Neural progenitor cell (in vitro differentiated cells): ENCODE measurements around the gene PRKCA. TPM values are rescaled to one million over a fixed set of nuclear protein-coding genes. Genes with fewer than 3 reads are reported as not detected.

ENCODE experiments used
- DNase-seq: peaks from one replicate; pipeline ENCODE4 v3.0.0-alpha.2; 2016; ENCODE audit warnings: low spot score
- H2AFZ ChIP-seq: fragments of 200-600 bp; sonication (generic); replicated peaks from 2 replicates; pipeline ENCODE4 v1.6.1; 2016; ENCODE audit warnings: antibody characterized with exemption
- H3F3A ChIP-seq: fragments of 200-600 bp; sonication (generic); 2 replicates; pipeline ENCODE4 v1.6.1; 2016; ENCODE audit warnings: antibody characterized with exemption, low read depth
- H3K27ac ChIP-seq: fragments of 200-600 bp; sonication (generic); 2 replicates; pipeline ENCODE4 v1.5.1; 2016; ENCODE audit warnings: mild to moderate bottlenecking
- H3K27me3 ChIP-seq: fragments of 200-600 bp; sonication (generic); 2 replicates; pipeline ENCODE4 v1.6.1; 2016; ENCODE audit warnings: mild to moderate bottlenecking, moderate library complexity
- H3K36me3 ChIP-seq: fragments of 200-600 bp; sonication (generic); 2 replicates; pipeline ENCODE4 v1.5.1; 2016
- H3K4me1 ChIP-seq: fragments of 200-600 bp; sonication (generic); 2 replicates; pipeline ENCODE4 v1.6.1; 2016; ENCODE audit warnings: mixed run types
- H3K4me2 ChIP-seq: fragments of 200-600 bp; sonication (generic); 2 replicates; pipeline ENCODE4 v1.6.1; 2016
- H3K4me3 ChIP-seq: fragments of 200-600 bp; sonication (generic); 2 replicates; pipeline ENCODE4 v1.5.1; 2016
- H3K79me2 ChIP-seq: fragments of 200-600 bp; sonication (generic); 2 replicates; pipeline ENCODE4 v1.6.1; 2016; ENCODE audit warnings: low read depth
- H3K9ac ChIP-seq: fragments of 200-600 bp; sonication (generic); 2 replicates; pipeline ENCODE4 v1.6.1; 2016
- H3K9me3 ChIP-seq: fragments of 200-600 bp; sonication (generic); 2 replicates; pipeline ENCODE4 v1.5.1; 2016; ENCODE audit warnings: low read depth
- H4K20me1 ChIP-seq: fragments of 200-600 bp; sonication (generic); 2 replicates; pipeline ENCODE4 v1.6.1; 2016; ENCODE audit warnings: low read depth
- H3K27ac Mint-ChIP-seq: 3 replicates; pipeline ENCODE4 v1.8.0; 2021; ENCODE audit warnings: mixed read lengths
- H3K27me3 Mint-ChIP-seq: 2 replicates; pipeline ENCODE4 v1.8.0; 2022; ENCODE audit warnings: low read depth, mild to moderate bottlenecking, inconsistent platforms, moderate library complexity, mixed read lengths; ENCODE audit not compliant: insufficient read depth
- H3K36me3 Mint-ChIP-seq: 3 replicates; pipeline ENCODE4 v1.8.0; 2021; ENCODE audit warnings: mixed read lengths
- H3K4me1 Mint-ChIP-seq: 3 replicates; pipeline ENCODE4 v1.8.0; 2021; ENCODE audit warnings: mixed read lengths
- H3K4me3 Mint-ChIP-seq: 3 replicates; pipeline ENCODE4 v1.8.0; 2021; ENCODE audit warnings: mild to moderate bottlenecking, moderate library complexity, mixed read lengths
- H3K9me3 Mint-ChIP-seq: 3 replicates; pipeline ENCODE4 v1.8.0; 2020; ENCODE audit warnings: mixed read lengths
- EZH2 ChIP-seq: fragments of 200-600 bp; sonication (generic); IDR thresholded peaks from 2 replicates; pipeline ENCODE4 v1.6.1; 2017; ENCODE audit warnings: antibody characterized with exemption, mild to moderate bottlenecking, moderate library complexity
- EZH2phosphoT487 ChIP-seq: fragments of 200-600 bp; sonication (generic); IDR thresholded peaks from 2 replicates; pipeline ENCODE4 v1.6.1; 2017; ENCODE audit warnings: antibody characterized with exemption
- total RNA-seq: library from RNA; depleted of rRNA; stranded (reverse); fragments of >200 nt; gene quantifications from 2 replicates; pipeline ENCODE4 v1.2.3, GENCODE V29; 2015; ENCODE audit warnings: low replicate concordance
- TF ChIP-seq, protein P1 (sequence below): fragments of 200-600 bp; sonication (generic); IDR thresholded peaks from 2 replicates; pipeline ENCODE4 v1.5.1; 2017; ENCODE audit warnings: antibody characterized with exemption, mild to moderate bottlenecking

The PRKCA gene
- total RNA-seq, 1 donor from 2014 or later: 2.1 TPM

DNA sequence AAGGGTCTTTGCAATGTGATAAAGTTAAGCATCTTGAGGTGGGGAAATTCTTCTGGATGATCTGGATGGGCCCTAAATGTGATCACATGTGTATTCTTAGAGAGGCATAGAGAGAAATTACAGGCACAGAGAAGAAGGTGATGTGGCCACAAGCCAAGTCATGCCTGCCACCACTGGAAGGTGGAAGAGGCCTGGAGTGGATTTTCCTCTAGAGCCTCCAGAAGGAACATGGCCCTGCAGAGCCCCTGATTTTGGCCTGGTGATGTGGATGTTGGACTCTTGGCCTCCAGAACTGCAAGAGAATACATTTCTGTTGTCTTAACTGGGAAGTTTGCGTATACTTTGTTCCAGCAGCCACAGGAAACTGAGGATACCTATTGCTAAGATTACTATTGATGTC, 375.6 kb downstream of the PRKCA start:
- Histone ChIP-seq H3K4me2 (no peak overlapping the region), H3K9me3 (no peaks in the 10 kb centered on the region), H3K27me3 (no peaks in the 10 kb centered on the region), H3K4me3 (no peak overlapping the region), H2AFZ (no peak overlapping the region), H3F3A (no peaks in the 10 kb centered on the region), H3K9ac (no peak overlapping the region), H3K4me1 (no peaks in the 10 kb centered on the region), H3K27ac (no peak overlapping the region), H4K20me1 (no peaks in the 10 kb centered on the region), H3K36me3 (no peaks in the 10 kb centered on the region), H3K79me2 (no peaks in the 10 kb centered on the region)
- no peak overlapping the region for H3K4me3 Mint-ChIP-seq
- DNase-seq: no peak
- H3K4me1 Mint-ChIP-seq: peaks cover 12% of the 10 kb centered on the region
- H3K27ac Mint-ChIP-seq: no peak overlapping the region
- peaks cover 3% of the 10 kb centered on the region for H3K9me3 Mint-ChIP-seq
- TF ChIP-seq EZH2phosphoT487: no peak
- TF ChIP-seq, protein P1, sequence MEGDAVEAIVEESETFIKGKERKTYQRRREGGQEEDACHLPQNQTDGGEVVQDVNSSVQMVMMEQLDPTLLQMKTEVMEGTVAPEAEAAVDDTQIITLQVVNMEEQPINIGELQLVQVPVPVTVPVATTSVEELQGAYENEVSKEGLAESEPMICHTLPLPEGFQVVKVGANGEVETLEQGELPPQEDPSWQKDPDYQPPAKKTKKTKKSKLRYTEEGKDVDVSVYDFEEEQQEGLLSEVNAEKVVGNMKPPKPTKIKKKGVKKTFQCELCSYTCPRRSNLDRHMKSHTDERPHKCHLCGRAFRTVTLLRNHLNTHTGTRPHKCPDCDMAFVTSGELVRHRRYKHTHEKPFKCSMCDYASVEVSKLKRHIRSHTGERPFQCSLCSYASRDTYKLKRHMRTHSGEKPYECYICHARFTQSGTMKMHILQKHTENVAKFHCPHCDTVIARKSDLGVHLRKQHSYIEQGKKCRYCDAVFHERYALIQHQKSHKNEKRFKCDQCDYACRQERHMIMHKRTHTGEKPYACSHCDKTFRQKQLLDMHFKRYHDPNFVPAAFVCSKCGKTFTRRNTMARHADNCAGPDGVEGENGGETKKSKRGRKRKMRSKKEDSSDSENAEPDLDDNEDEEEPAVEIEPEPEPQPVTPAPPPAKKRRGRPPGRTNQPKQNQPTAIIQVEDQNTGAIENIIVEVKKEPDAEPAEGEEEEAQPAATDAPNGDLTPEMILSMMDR: no peak
- TF ChIP-seq EZH2: no peak
- no peaks in the 10 kb centered on the region for H3K36me3 Mint-ChIP-seq
- H3K27me3 Mint-ChIP-seq: peaks cover 3% of the 10 kb centered on the region

DNA sequence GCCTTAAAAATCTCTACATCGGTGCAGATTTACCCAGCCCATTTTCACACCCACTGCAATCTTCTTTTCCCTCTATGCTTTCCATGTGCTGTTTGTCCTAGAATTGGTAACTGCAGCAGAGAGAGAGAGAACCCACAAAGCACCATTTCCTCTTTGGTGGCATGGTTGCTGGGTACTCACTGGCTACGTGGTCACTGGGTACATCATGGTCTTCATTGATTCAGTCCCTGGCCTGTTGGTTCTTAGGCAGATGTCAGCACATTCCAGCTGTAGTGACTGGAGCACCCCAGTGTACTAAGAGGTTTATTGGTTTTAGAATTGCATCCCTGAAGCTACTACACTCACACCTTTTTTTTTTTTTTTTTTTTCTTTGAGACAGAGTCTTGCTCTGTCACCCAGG, 376.4 kb downstream of the PRKCA start:
- no peak overlapping the region for H2AFZ ChIP-seq
- H3K9me3 Mint-ChIP-seq: peaks cover 3% of the 10 kb centered on the region
- H4K20me1 ChIP-seq: no peaks in the 10 kb centered on the region
- H3F3A ChIP-seq: no peaks in the 10 kb centered on the region
- no peak overlapping the region for H3K27ac ChIP-seq
- H3K27me3 ChIP-seq: no peaks in the 10 kb centered on the region
- no peak overlapping the region for H3K4me3 Mint-ChIP-seq
- no peaks in the 10 kb centered on the region for H3K79me2 ChIP-seq
- no peak for DNase-seq
- H3K9ac ChIP-seq: no peak overlapping the region
- peaks cover 3% of the 10 kb centered on the region for H3K27me3 Mint-ChIP-seq
- H3K4me2 ChIP-seq: no peak overlapping the region
- TF ChIP-seq, protein P1: no peak
- no peak for TF ChIP-seq EZH2
- no peak for TF ChIP-seq EZH2phosphoT487
- no peaks in the 10 kb centered on the region for H3K4me1 ChIP-seq
- H3K36me3 Mint-ChIP-seq: no peaks in the 10 kb centered on the region
- no peak overlapping the region for H3K27ac Mint-ChIP-seq
- H3K36me3 ChIP-seq: no peaks in the 10 kb centered on the region
- H3K4me1 Mint-ChIP-seq: peaks cover 12% of the 10 kb centered on the region
- no peak overlapping the region for H3K4me3 ChIP-seq
- H3K9me3 ChIP-seq: no peaks in the 10 kb centered on the region

DNA sequence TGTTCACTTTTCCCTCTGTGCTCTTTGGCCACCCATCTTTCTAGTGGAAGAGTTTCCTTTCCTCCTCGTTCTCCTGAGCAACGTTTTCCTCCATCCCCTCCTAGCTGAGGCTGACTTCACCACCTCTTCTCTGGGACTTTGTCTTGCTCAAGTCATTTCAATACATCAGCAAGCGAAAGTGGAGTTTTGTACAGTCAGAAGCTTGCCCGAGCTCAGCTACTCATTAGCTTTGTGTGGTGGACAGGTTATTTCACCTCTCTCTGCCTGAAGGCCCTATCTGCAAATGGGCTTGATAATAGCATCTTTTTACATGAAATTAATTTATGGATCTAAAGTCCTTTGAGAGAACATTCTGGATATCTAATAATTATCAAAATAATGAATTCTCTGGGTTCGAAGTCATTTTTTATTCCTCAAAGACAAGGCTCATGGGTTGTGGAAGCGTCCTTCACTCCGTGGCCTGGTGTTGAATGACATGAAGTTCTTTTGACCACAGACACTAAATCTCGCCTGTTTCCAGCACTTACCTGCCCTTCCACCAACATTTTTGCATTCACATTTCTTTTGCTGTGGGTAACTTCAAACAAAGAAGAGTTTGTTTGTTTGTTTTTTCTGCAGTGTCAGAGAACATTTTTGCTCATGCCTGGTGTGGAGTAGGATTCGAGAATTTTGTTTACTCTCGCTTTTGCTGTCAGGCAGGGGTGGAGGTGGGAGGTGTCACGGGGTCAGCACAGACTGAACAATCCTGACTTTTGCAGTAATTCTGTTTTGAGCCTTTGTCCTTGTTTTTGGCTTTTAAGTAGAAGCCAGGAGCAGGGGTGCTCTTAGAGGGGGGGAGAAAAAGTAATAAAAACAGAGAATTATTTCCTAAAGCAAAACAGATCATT, 377.5 kb downstream of the PRKCA start:
- no peaks in the 10 kb centered on the region for H3K36me3 ChIP-seq
- no peaks in the 10 kb centered on the region for H3K79me2 ChIP-seq
- H3K9me3 ChIP-seq: no peaks in the 10 kb centered on the region
- peaks cover 3% of the 10 kb centered on the region for H3K9me3 Mint-ChIP-seq
- H3F3A ChIP-seq: no peaks in the 10 kb centered on the region
- no peak overlapping the region for H3K9ac ChIP-seq
- H3K27ac ChIP-seq: no peak overlapping the region
- H3K36me3 Mint-ChIP-seq: no peaks in the 10 kb centered on the region
- H3K4me3 Mint-ChIP-seq: no peak overlapping the region
- H3K4me1 ChIP-seq: no peaks in the 10 kb centered on the region
- H3K27ac Mint-ChIP-seq: peak overlapping the region; percentile 22
- no peak overlapping the region for H3K4me2 ChIP-seq
- no peak overlapping the region for H3K4me3 ChIP-seq
- H3K27me3 ChIP-seq: no peaks in the 10 kb centered on the region
- TF ChIP-seq, protein P1: no peak
- no peak for TF ChIP-seq EZH2
- TF ChIP-seq EZH2phosphoT487: no peak
- no peak overlapping the region for H2AFZ ChIP-seq
- DNase-seq: no peak
- H4K20me1 ChIP-seq: no peaks in the 10 kb centered on the region
- H3K4me1 Mint-ChIP-seq: peaks cover 12% of the 10 kb centered on the region
- H3K27me3 Mint-ChIP-seq: peaks cover 3% of the 10 kb centered on the region
